ENCODE data around the gene DHCR24.

Gene DHCR24

DNA sequence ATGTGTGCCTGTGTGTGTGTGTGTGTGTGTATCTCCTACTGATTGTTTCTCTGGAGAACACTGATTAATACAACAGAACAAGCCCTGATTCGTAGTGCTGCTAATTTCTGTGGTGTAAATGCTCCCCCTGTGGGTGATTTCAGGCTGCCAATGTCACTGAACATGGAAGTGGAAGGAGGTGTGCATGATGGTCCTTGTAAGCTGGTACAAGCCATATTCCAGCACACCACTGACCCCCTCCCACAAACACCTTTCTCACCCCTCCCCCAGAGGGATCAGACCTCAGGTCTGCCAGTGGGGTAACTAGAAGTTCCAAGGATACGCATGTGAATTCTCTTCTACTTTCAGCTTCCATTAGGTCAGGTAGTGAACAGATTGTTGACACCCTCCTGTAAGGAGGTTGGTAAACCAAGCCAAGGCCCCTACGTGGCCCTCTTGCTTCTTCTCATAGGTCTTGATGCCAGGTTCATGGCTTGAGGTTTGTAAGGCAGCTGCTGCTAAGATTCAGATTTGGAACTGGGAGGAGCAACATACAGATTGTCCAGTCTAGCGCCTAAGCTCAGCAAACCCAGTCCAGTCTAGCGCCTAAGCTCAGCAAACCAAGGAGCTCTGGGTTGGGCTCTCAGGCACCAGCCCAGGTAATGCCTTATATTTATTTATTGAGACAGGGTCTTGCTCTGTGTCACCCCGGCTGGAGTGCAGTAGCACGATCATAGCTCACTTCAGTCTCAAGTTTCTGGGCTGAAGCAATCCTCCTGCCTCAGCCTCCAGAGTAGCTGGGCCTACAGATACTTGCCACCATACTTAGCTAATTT is 38.7 kb downstream of the DHCR24 start:
- Mint-ChIP-seq H3K4me3 (no peak overlapping the region), H3K27me3 (no peaks in the 10 kb centered on the region), H3K4me1 (no peaks in the 10 kb centered on the region), H3K9me3 (no peaks in the 10 kb centered on the region), H3K36me3 (ENCODE audit: low read depth) (peaks cover 20% of the 10 kb centered on the region), H3K27ac (no peak overlapping the region)
- DNase-seq (no peak), ATAC-seq (peak; percentile 15)

DNA sequence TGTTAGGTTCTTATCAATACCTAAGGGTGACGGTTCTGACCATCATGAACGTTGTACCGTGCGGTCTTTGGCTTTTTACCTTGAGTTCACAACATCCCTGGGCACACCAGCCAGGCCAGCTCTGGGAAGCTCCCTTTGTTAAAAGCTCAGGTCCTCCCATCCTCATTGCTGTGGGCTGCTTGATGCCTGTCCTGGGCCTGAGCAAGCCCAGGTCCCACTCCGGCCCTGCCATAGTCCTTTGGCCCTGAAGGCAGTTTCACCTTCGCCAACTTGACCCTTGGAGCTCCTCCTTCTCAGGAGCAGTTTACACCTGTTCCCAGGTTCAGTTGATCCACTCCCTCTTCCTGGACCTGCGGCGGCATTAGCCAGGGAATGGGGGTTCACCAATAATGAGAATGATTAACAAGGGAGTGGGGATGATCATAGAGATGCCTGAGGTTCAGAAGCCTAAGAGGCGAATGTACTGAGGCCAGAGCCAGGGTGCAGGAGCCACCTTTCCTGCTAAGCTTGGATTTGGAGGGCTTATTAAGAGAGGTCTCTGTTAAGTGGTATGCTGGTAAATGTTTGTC is 40.2 kb downstream of the DHCR24 start:
- Mint-ChIP-seq H3K27ac (no peak overlapping the region), H3K27me3 (no peaks in the 10 kb centered on the region), H3K4me1 (no peaks in the 10 kb centered on the region), H3K36me3 (ENCODE audit: low read depth) (peaks cover 20% of the 10 kb centered on the region), H3K9me3 (no peaks in the 10 kb centered on the region), H3K4me3 (no peak overlapping the region)
- no peak for ATAC-seq
- DNase-seq, result no peak

DNA sequence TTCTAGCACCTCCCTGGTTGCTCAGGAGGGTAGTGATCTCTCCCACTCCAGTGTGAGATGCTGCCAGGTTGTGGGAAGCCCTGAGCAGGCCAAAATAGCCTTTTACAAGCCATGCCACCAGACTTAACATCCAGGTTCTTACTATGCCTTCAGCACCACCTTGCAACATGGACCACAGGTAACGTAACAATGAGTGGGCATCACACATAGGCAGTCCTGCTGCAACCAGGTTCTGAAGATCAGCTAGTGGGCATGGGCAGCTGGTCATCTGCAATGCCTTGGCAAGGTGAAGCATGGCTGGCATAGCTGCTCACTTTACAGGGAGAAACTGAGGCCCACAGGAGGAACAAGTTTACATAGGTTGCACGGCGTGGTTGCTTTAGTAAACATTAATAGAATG is 40.7 kb downstream of the DHCR24 start:
- Mint-ChIP-seq H3K27me3 (no peaks in the 10 kb centered on the region), H3K9me3 (no peaks in the 10 kb centered on the region), H3K36me3 (ENCODE audit: low read depth) (peaks cover 22% of the 10 kb centered on the region), H3K27ac (no peak overlapping the region), H3K4me3 (no peak overlapping the region), H3K4me1 (no peaks in the 10 kb centered on the region)
- ATAC-seq, result no peak
- no peak for DNase-seq

DNA sequence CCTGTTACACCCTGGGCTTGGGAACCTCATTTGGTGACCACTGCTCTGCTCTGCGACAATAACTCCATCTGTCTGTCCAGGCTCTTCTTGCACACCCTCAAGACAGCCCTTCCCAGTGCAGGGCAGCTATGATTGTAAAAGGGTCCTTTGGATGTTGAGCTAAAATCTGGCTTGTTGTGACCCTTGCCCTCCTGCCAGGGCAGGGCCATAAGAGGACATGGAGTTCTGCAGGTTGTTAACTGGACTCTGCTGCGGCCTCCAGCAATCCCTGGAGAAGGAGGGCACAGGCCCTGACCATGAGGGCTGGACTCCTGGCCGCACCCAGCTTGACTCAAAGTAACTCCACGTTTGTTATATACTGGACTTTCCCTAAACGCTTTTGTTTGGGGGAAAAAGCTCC is 41.2 kb downstream of the DHCR24 start:
- Mint-ChIP-seq H3K9me3 (no peaks in the 10 kb centered on the region), H3K4me3 (no peak overlapping the region), H3K27me3 (no peaks in the 10 kb centered on the region), H3K4me1 (no peaks in the 10 kb centered on the region), H3K27ac (no peak overlapping the region), H3K36me3 (ENCODE audit: low read depth) (peaks cover 20% of the 10 kb centered on the region)
- DNase-seq (no peak), ATAC-seq (no peak)

DNA sequence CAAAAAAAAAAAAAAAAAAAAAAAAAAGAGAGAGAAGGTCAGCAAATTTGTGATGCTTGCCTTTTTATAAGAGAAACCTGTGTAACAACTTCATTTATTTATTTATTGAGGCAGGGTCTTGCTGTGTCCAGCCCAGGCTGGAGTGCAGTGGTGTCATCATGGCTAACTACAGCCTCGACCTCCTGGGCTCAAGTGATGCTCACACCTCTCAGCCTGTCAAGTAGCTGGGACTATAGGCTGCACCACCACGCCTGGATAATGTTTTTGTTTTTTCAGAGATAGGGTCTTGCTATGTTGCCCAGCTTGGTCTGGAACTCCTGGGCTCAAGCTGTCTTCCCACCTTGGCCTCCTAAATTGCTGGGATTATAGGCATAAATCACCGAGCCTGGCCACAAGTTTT is 42.4 kb downstream of the DHCR24 start:
- H3K27ac Mint-ChIP-seq, result no peak overlapping the region
- H3K27me3 Mint-ChIP-seq, result no peaks in the 10 kb centered on the region

DNA sequence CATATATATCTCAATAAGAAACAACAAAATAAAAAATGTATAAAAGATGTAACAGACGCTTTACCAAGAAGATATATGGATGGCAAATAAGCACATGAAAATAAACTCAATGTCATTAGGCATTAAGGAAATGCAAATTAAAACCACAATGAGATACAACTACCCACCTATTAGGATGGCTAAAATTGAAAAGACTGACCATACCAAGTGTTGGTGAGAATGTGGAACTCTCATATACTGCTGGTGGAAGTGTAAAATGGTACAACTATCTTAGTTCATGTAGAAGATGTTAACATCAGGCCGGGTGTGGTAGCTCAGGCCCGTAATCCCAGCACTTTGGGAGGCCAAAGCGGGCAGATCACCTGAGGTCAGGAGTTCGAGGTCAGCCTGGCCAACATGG is 43.5 kb downstream of the DHCR24 start:
- Mint-ChIP-seq H3K27ac (no peak overlapping the region), H3K36me3 (ENCODE audit: low read depth) (peaks cover 2% of the 10 kb centered on the region), H3K27me3 (no peaks in the 10 kb centered on the region), H3K4me3 (no peak overlapping the region), H3K9me3 (no peaks in the 10 kb centered on the region), H3K4me1 (no peaks in the 10 kb centered on the region)
- ATAC-seq, result no peak
- no peak for DNase-seq

More for the DNA sequence above, 42.4 kb downstream of the DHCR24 start:
- Mint-ChIP-seq H3K36me3 (ENCODE audit: low read depth) (peaks cover 9% of the 10 kb centered on the region), H3K4me1 (no peaks in the 10 kb centered on the region), H3K9me3 (no peaks in the 10 kb centered on the region), H3K4me3 (no peak overlapping the region)
- DNase-seq (no peak), ATAC-seq (no peak)

DNA sequence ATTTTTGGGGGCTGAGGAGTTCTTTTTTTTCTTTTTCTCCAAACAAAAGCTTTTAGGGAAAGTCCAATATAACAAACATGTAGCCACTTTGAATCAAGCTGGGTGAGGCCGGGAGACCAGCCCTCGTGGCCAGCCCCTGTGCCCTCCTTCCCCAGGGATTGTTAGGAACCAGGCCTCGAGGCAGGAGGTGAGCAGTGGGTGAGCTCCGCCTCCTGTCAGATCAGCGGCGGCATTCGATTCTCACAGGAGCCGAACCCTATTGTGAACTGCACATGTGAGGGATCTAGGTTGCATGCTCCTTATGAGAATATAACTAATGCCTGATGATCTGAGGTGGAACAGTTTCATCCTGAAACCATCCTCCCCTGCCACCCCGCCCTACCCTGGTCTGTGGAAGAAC is 44.0 kb downstream of the DHCR24 start:
- Mint-ChIP-seq H3K27ac (no peak overlapping the region), H3K4me3 (no peak overlapping the region), H3K9me3 (no peaks in the 10 kb centered on the region), H3K36me3 (ENCODE audit: low read depth) (peaks cover 2% of the 10 kb centered on the region), H3K4me1 (no peaks in the 10 kb centered on the region), H3K27me3 (no peaks in the 10 kb centered on the region)
- ATAC-seq (no peak), DNase-seq (no peak)

DNA sequence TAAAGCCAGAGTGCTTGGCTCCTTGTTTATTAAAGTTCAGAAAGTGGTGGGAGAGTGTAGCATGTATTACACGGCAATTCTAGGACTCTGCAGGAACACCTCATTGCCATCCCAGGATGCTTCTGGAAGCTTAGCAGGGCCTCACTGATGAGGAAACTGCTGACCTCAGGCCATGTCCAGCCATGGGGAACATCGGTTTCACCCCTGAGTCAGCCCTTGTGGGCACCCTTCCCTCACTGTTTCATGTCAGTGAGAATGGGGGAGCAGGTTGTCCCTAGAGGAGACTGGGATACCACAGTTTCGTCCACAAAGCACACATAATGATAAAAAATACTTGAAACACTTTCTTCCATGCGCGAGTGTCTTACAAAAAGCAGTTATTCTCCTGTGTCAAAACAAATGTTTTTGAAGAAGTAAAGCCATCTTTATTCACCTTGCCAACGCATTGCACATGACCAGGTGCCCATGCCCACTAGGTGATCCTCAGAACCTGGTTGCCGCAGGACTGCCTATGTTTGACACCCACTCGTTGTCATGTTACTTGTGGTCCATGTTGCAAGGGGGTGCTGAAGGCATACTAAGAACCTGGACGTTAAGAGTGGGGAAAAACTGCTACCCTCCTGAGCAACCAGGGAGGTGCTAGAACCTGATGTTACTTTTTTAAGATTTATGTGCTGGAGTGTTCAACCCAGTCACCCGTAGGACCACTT is 44.6 kb downstream of the DHCR24 start:
- no peak for ATAC-seq
- H3K27me3 Mint-ChIP-seq, result no peaks in the 10 kb centered on the region
- no peaks in the 10 kb centered on the region for H3K4me1 Mint-ChIP-seq
- no peak for DNase-seq
- H3K36me3 Mint-ChIP-seq (ENCODE audit: low read depth), result peaks cover 2% of the 10 kb centered on the region
- H3K9me3 Mint-ChIP-seq, result no peaks in the 10 kb centered on the region
- H3K27ac Mint-ChIP-seq, result no peak overlapping the region
- H3K4me3 Mint-ChIP-seq, result no peak overlapping the region

DNA sequence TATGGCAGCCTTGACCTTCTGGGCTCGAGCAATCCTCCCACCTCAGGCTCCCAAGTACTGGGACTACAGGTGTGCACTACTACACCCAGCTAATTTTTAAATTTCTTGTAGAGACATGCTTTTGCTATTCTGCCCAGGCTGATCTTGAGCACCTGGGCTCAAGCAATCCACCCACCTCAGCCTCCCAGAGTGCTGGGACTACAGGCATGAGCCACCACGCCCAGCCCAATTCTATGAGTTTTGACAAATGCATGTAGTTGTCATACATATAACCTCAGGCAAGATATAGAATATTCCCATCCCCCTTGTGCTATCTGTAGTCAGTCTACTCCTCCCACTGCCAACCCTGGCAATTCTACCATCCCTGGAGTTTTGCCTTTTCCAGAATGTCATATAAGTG is 47.2 kb downstream of the DHCR24 start:
- H3K36me3 Mint-ChIP-seq (ENCODE audit: low read depth), result peaks cover 2% of the 10 kb centered on the region
- ATAC-seq, result no peak
- H3K27me3 Mint-ChIP-seq, result peaks cover 7% of the 10 kb centered on the region
- H3K27ac Mint-ChIP-seq, result no peak overlapping the region
- H3K4me1 Mint-ChIP-seq, result no peaks in the 10 kb centered on the region
- no peak for DNase-seq
- no peaks in the 10 kb centered on the region for H3K9me3 Mint-ChIP-seq
- no peak overlapping the region for H3K4me3 Mint-ChIP-seq

DNA sequence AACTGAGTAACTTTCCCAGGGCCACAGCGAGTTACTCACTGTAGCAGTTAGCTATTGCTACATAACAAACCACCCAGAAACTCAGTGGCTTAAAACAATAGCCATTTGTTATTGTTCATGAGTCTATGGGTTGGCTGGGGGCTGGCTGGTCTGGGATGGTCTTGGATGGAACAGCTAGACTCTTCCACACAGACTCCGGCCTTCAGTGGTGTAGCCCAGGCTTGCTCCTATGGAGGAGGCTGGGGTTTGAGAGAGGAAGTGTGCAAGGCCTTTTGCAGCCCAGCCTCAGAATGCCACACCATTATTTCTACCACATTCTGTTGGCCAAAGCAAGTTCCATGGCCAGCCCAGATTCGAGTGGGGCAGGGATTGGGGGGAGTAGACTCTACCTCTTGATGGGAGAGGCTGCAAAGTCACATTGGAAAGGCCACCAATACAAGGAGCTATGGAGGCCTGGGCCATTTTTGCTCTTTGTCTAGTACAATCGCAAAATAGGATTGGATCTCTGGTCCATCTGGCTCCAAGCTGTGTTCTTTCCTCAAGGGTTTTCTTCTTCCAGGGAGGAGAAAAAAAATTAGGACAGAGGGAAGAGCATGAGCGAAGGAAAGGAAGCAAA is 48.3 kb downstream of the DHCR24 start:
- Mint-ChIP-seq H3K9me3 (no peaks in the 10 kb centered on the region), H3K36me3 (ENCODE audit: low read depth) (peaks cover 2% of the 10 kb centered on the region), H3K4me3 (no peak overlapping the region), H3K27ac (no peak overlapping the region), H3K27me3 (peaks cover 7% of the 10 kb centered on the region), H3K4me1 (no peaks in the 10 kb centered on the region)
- DNase-seq, result no peak
- no peak for ATAC-seq

DNA sequence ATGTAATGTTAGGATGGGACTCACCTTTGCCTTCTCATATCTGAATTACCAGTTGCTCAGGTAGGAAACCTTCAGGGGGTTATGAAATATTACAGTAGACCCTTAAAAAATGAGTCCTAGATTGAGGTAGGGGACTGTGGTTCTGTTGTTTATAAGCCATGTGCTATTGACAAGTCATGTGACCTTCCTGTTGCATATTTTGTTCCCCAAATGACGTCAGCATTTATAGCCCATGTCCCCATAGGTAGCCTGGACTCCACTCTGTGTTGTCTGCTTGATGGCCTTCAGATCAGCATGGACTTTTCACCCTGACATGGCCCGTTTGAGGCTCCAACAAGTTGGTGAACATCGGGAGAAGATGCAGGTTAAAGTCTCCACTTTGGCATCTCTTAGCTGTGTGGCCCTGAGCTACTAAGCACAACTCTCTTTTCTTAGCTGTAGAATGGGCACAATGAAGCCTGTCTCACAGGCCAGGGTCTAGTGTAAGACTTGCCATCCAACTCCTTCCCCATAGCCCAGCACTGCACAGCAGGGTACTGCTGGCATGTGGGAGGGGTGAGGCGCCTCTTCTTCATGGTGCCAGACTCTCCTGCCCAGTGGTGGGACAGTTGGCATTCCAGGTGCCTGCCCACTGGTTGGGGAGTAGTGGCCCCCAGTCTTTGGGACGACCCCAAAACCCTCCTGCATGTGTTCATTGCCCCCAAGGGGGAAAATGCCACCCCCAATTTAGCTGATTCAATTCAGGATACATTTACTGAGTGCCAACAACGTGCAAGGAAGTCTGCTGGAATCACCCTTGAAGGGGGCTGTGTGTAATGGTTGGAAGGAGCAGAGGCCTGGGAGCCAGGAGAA is 49.8 kb downstream of the DHCR24 start:
- Mint-ChIP-seq H3K4me3 (no peak overlapping the region), H3K9me3 (no peaks in the 10 kb centered on the region), H3K36me3 (ENCODE audit: low read depth) (peaks cover 2% of the 10 kb centered on the region), H3K4me1 (no peaks in the 10 kb centered on the region), H3K27me3 (peaks cover 7% of the 10 kb centered on the region), H3K27ac (no peak overlapping the region)
- DNase-seq (no peak), ATAC-seq (no peak)

DNA sequence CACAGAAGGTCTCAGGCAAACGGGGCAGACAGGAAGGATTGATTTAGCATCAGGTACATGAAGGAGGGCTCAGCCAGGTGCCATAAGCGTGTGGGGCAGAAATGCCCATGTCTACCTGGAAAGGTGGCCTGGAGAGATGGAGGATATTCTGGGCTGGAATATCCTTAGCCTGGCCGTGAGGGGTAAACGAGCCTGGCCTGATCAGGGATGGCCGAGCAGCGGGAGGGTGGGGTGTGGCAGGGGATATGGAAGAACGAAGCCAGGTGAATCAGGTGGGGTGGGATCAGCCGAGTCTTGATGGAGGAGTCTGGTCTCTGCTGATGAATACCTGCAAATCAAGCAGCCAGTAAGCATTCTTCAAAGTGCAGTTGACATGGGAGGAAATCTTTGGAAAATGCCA is 50.4 kb downstream of the DHCR24 start:
- DNase-seq (no peak), ATAC-seq (no peak)
- Mint-ChIP-seq H3K27me3 (peaks cover 7% of the 10 kb centered on the region), H3K36me3 (ENCODE audit: low read depth) (peaks cover 1% of the 10 kb centered on the region), H3K4me3 (no peak overlapping the region), H3K9me3 (no peaks in the 10 kb centered on the region), H3K27ac (no peak overlapping the region), H3K4me1 (no peaks in the 10 kb centered on the region)

DNA sequence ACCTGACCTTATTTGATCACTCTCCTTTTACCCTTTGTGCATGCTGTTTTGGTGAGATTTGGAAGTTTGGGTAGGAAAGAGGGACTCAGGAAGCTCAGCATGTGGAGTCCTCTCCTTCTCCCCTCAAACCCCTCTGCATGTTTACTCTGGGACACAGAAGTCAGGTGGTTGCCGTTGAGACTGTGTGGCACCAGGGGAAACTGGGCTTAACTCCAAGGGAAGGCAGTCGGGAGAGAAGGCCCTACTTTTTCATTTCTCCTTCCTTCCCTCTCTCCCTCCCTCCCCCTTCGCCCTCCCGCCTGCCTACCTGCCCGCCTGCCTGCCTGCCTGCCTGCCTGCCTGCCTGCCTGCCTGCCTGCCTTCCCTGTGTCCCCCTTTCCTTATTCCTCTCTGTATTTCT is 51.0 kb downstream of the DHCR24 start:
- Mint-ChIP-seq H3K27me3 (peaks cover 7% of the 10 kb centered on the region), H3K27ac (no peak overlapping the region), H3K36me3 (ENCODE audit: low read depth) (no peaks in the 10 kb centered on the region), H3K9me3 (peaks cover 2% of the 10 kb centered on the region), H3K4me3 (no peak overlapping the region), H3K4me1 (no peaks in the 10 kb centered on the region)
- DNase-seq (no peak), ATAC-seq (no peak)
